Neural progenitor cell (in vitro differentiated cells): ENCODE results near the gene C5orf52. TPM values are rescaled to one million over a fixed set of nuclear protein-coding genes. Genes with fewer than 3 reads are reported as not detected.
A peak's percentile ranks its signal among the peaks of the same experiment; 100 is the strongest.

Experiments
- DNase-seq: peaks from one replicate; pipeline ENCODE4 v3.0.0-alpha.2; 2016; ENCODE audit warnings: low spot score
- H2AFZ ChIP-seq: fragments of 200-600 bp; sonication (generic); replicated peaks from 2 replicates; pipeline ENCODE4 v1.6.1; 2016; ENCODE audit warnings: antibody characterized with exemption
- H3F3A ChIP-seq: fragments of 200-600 bp; sonication (generic); 2 replicates; pipeline ENCODE4 v1.6.1; 2016; ENCODE audit warnings: antibody characterized with exemption, low read depth
- H3K27ac ChIP-seq: fragments of 200-600 bp; sonication (generic); 2 replicates; pipeline ENCODE4 v1.5.1; 2016; ENCODE audit warnings: mild to moderate bottlenecking
- H3K27me3 ChIP-seq: fragments of 200-600 bp; sonication (generic); 2 replicates; pipeline ENCODE4 v1.6.1; 2016; ENCODE audit warnings: mild to moderate bottlenecking, moderate library complexity
- H3K36me3 ChIP-seq: fragments of 200-600 bp; sonication (generic); 2 replicates; pipeline ENCODE4 v1.5.1; 2016
- H3K4me1 ChIP-seq: fragments of 200-600 bp; sonication (generic); 2 replicates; pipeline ENCODE4 v1.6.1; 2016; ENCODE audit warnings: mixed run types
- H3K4me2 ChIP-seq: fragments of 200-600 bp; sonication (generic); 2 replicates; pipeline ENCODE4 v1.6.1; 2016
- H3K4me3 ChIP-seq: fragments of 200-600 bp; sonication (generic); 2 replicates; pipeline ENCODE4 v1.5.1; 2016
- H3K79me2 ChIP-seq: fragments of 200-600 bp; sonication (generic); 2 replicates; pipeline ENCODE4 v1.6.1; 2016; ENCODE audit warnings: low read depth
- H3K9ac ChIP-seq: fragments of 200-600 bp; sonication (generic); 2 replicates; pipeline ENCODE4 v1.6.1; 2016
- H3K9me3 ChIP-seq: fragments of 200-600 bp; sonication (generic); 2 replicates; pipeline ENCODE4 v1.5.1; 2016; ENCODE audit warnings: low read depth
- H4K20me1 ChIP-seq: fragments of 200-600 bp; sonication (generic); 2 replicates; pipeline ENCODE4 v1.6.1; 2016; ENCODE audit warnings: low read depth
- H3K27ac Mint-ChIP-seq: 3 replicates; pipeline ENCODE4 v1.8.0; 2021; ENCODE audit warnings: mixed read lengths
- H3K27me3 Mint-ChIP-seq: 2 replicates; pipeline ENCODE4 v1.8.0; 2022; ENCODE audit warnings: low read depth, mild to moderate bottlenecking, inconsistent platforms, moderate library complexity, mixed read lengths; ENCODE audit not compliant: insufficient read depth
- H3K36me3 Mint-ChIP-seq: 3 replicates; pipeline ENCODE4 v1.8.0; 2021; ENCODE audit warnings: mixed read lengths
- H3K4me1 Mint-ChIP-seq: 3 replicates; pipeline ENCODE4 v1.8.0; 2021; ENCODE audit warnings: mixed read lengths
- H3K4me3 Mint-ChIP-seq: 3 replicates; pipeline ENCODE4 v1.8.0; 2021; ENCODE audit warnings: mild to moderate bottlenecking, moderate library complexity, mixed read lengths
- H3K9me3 Mint-ChIP-seq: 3 replicates; pipeline ENCODE4 v1.8.0; 2020; ENCODE audit warnings: mixed read lengths
- EZH2 ChIP-seq: fragments of 200-600 bp; sonication (generic); IDR thresholded peaks from 2 replicates; pipeline ENCODE4 v1.6.1; 2017; ENCODE audit warnings: antibody characterized with exemption, mild to moderate bottlenecking, moderate library complexity
- EZH2phosphoT487 ChIP-seq: fragments of 200-600 bp; sonication (generic); IDR thresholded peaks from 2 replicates; pipeline ENCODE4 v1.6.1; 2017; ENCODE audit warnings: antibody characterized with exemption
- total RNA-seq: library from RNA; depleted of rRNA; stranded (reverse); fragments of >200 nt; gene quantifications from 2 replicates; pipeline ENCODE4 v1.2.3, GENCODE V29; 2015; ENCODE audit warnings: low replicate concordance
- TF ChIP-seq, protein P1 (sequence below): fragments of 200-600 bp; sonication (generic); IDR thresholded peaks from 2 replicates; pipeline ENCODE4 v1.5.1; 2017; ENCODE audit warnings: antibody characterized with exemption, mild to moderate bottlenecking

Gene C5orf52
- total RNA-seq = not detected in 2 replicates

GRCh38 chr5:157670662-157671591 is at the start of gene C5orf52:
TSS of gene C5orf52 (plus strand) at chr5:157671533. CDS start at chr5:157671615, 82 bp downstream.
- peaks cover 9% of the 10 kb centered on the region for H3K4me1 Mint-ChIP-seq
- Histone ChIP-seq H3K4me1 (no peaks in the 10 kb centered on the region), H2AFZ (no peak within 1 kb of the TSS), H3K9ac (no peak within 1 kb of the TSS), H3K9me3 (no peaks in the 10 kb centered on the region), H3K27me3 (no peaks in the 10 kb centered on the region), H3K4me3 (no peak within 1 kb of the TSS), H3K27ac (no peak within 1 kb of the TSS), H3F3A (no peaks in the 10 kb centered on the region), H3K36me3 (no peaks in the 10 kb centered on the region), H4K20me1 (no peaks in the 10 kb centered on the region), H3K79me2 (no peaks in the 10 kb centered on the region), H3K4me2 (no peak within 1 kb of the TSS)
- H3K9me3 Mint-ChIP-seq = peaks cover 14% of the 10 kb centered on the region
- TF ChIP-seq, protein P1, sequence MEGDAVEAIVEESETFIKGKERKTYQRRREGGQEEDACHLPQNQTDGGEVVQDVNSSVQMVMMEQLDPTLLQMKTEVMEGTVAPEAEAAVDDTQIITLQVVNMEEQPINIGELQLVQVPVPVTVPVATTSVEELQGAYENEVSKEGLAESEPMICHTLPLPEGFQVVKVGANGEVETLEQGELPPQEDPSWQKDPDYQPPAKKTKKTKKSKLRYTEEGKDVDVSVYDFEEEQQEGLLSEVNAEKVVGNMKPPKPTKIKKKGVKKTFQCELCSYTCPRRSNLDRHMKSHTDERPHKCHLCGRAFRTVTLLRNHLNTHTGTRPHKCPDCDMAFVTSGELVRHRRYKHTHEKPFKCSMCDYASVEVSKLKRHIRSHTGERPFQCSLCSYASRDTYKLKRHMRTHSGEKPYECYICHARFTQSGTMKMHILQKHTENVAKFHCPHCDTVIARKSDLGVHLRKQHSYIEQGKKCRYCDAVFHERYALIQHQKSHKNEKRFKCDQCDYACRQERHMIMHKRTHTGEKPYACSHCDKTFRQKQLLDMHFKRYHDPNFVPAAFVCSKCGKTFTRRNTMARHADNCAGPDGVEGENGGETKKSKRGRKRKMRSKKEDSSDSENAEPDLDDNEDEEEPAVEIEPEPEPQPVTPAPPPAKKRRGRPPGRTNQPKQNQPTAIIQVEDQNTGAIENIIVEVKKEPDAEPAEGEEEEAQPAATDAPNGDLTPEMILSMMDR = no peak
- TF ChIP-seq EZH2phosphoT487 (no peak), EZH2 (no peak)
- peaks cover 5% of the 10 kb centered on the region for H3K36me3 Mint-ChIP-seq
- peak within 1 kb of the TSS; percentile 90 for H3K4me3 Mint-ChIP-seq
- H3K27ac Mint-ChIP-seq = no peak within 1 kb of the TSS
- H3K27me3 Mint-ChIP-seq = peaks cover 2% of the 10 kb centered on the region
- no peak for DNase-seq

- Histone ChIP-seq H3K4me2 (no peak overlapping the region), H4K20me1 (no peaks in the 10 kb centered on the region), H3F3A (no peaks in the 10 kb centered on the region), H2AFZ (no peak overlapping the region), H3K27ac (no peak overlapping the region), H3K4me1 (no peaks in the 10 kb centered on the region), H3K27me3 (no peaks in the 10 kb centered on the region), H3K9me3 (no peaks in the 10 kb centered on the region), H3K36me3 (no peaks in the 10 kb centered on the region), H3K4me3 (no peak overlapping the region), H3K9ac (no peak overlapping the region), H3K79me2 (no peaks in the 10 kb centered on the region)
- Mint-ChIP-seq H3K4me1 (no peaks in the 10 kb centered on the region), H3K36me3 (no peaks in the 10 kb centered on the region), H3K27me3 (no peaks in the 10 kb centered on the region), H3K27ac (no peak overlapping the region), H3K4me3 (no peak overlapping the region), H3K9me3 (peaks cover 8% of the 10 kb centered on the region)
- TF ChIP-seq EZH2phosphoT487 (no peak), EZH2 (no peak)
- TF ChIP-seq, protein P1 = no peak
- no peak for DNase-seq
These were observed 47.2 kb upstream of the C5orf52 start for GRCh38 chr5:157624144-157624543.

GRCh38 chr5:157626831-157627230 is 44.5 kb upstream of the C5orf52 start:
- DNase-seq = no peak
- no peaks in the 10 kb centered on the region for H3K4me1 Mint-ChIP-seq
- TF ChIP-seq EZH2 (no peak), EZH2phosphoT487 (no peak)
- TF ChIP-seq, protein P1 = no peak

More at GRCh38 chr5:157626831-157627230, 44.5 kb upstream of the C5orf52 start:
- Histone ChIP-seq H3K4me1 (no peaks in the 10 kb centered on the region), H3K27me3 (no peaks in the 10 kb centered on the region), H3F3A (no peaks in the 10 kb centered on the region), H3K4me3 (no peak overlapping the region), H3K36me3 (no peaks in the 10 kb centered on the region), H3K27ac (no peak overlapping the region), H3K9ac (no peak overlapping the region), H3K79me2 (no peaks in the 10 kb centered on the region), H2AFZ (no peak overlapping the region), H4K20me1 (no peaks in the 10 kb centered on the region), H3K9me3 (no peaks in the 10 kb centered on the region), H3K4me2 (no peak overlapping the region)
- no peak overlapping the region for H3K27ac Mint-ChIP-seq
- no peaks in the 10 kb centered on the region for H3K27me3 Mint-ChIP-seq
- H3K9me3 Mint-ChIP-seq = peaks cover 6% of the 10 kb centered on the region
- no peak overlapping the region for H3K4me3 Mint-ChIP-seq
- no peaks in the 10 kb centered on the region for H3K36me3 Mint-ChIP-seq
